ENCODE data around the gene CCDC3. TPM values are rescaled to one million over a fixed set of nuclear protein-coding genes. Genes with fewer than 3 reads are reported as not detected.
"Not testable (repeated sequence)": the region's sequence is repeated elsewhere in the genome, so short reads cannot be mapped to it uniquely, and the experiment has no call there.

Gene CCDC3
- total RNA-seq, 1 donor from 2014 or later: 12.8 TPM

DNA sequence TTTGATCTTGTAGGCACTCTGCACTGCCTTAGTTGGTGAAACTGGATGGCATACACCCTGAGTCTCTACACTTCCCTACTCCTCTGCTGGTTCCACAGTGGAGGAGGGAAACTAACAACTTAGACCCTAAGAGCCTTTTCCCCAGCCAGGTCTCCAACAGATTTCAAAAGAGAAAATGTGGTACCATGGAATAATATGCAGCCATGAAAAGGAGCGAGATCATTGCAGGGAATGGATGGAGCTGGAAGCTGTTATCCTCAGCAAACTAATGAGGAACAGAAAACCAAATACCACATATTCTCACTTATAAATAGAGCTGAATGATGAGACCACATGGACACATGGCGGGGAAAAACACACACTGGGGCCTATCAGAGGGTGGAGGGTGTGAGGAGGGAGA is 36.3 kb upstream of the CCDC3 start:
- H3K36me3 ChIP-seq: no peaks in the 10 kb centered on the region
- intact Hi-C loops (cut with DNase I): no loop called here
- DNase-seq (ENCODE audit: extremely low spot score in 2 of 2): no peak

GRCh38 chr10:13036841-13037240 is 35.3 kb upstream of the CCDC3 start:
- Histone ChIP-seq H3K27ac (no peak overlapping the region), H3K4me3 (no peak overlapping the region), H3K36me3 (no peaks in the 10 kb centered on the region), H3K27me3 (no peaks in the 10 kb centered on the region), H3K4me1 (no peaks in the 10 kb centered on the region), H3K9me3 (no peaks in the 10 kb centered on the region)
- no peak for DNase-seq (ENCODE audit: extremely low spot score in 2 of 2)
- TF ChIP-seq POLR2AphosphoS5 (IDR thresholded peaks at IDR 0.05; ENCODE audit: insufficient read depth in 1 of 2, low read depth in 1 of 2): no peak
- no peak for TF ChIP-seq CTCF (IDR thresholded peaks at IDR 0.05)
- no peak for TF ChIP-seq POLR2A (IDR thresholded peaks at IDR 0.05)
- intact Hi-C loops (cut with DNase I): no loop called here

More for the DNA sequence above, 36.3 kb upstream of the CCDC3 start:
- H3K4me3 ChIP-seq: no peak overlapping the region
- H3K27me3 ChIP-seq: no peaks in the 10 kb centered on the region
- H3K4me1 ChIP-seq: no peaks in the 10 kb centered on the region
- H3K9me3 ChIP-seq: no peaks in the 10 kb centered on the region
- no peak overlapping the region for H3K27ac ChIP-seq
- TF ChIP-seq POLR2A (IDR thresholded peaks at IDR 0.05) (no peak), CTCF (IDR thresholded peaks at IDR 0.05) (no peak), POLR2AphosphoS5 (IDR thresholded peaks at IDR 0.05; ENCODE audit: insufficient read depth in 1 of 2, low read depth in 1 of 2) (no peak)

DNA sequence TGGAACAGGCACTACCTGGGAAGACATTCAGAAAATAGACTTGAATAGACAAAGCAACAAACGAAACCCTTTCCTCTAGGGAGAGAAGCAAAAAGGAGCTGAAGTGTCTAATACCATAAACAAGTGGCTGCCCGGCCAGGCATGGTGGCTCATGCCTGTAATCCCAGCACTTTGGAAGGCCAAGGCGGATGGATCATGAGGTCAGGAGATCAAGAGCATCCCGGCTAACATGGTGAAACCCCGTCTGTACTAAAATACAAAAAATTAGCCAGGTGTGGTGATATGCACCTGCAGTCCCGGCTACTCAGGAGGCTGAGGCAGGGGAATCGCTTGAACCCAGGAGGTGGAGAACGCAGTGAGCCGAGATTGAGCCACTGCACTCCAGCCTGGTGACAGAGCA is 34.2 kb upstream of the CCDC3 start:
- DNase-seq (ENCODE audit: extremely low spot score in 2 of 2); H3K4me1 ChIP-seq; H3K36me3 ChIP-seq; intact Hi-C loops (cut with DNase I); H3K4me3 ChIP-seq; H3K27ac ChIP-seq; H3K9me3 ChIP-seq; H3K27me3 ChIP-seq: not testable (repeated sequence)

GRCh38 chr10:13026873-13027272 is 25.4 kb upstream of the CCDC3 start:
- Histone ChIP-seq H3K9me3 (peaks cover 5% of the 10 kb centered on the region), H3K36me3 (no peaks in the 10 kb centered on the region), H3K4me1 (no peaks in the 10 kb centered on the region), H3K4me3 (no peak overlapping the region), H3K27me3 (no peaks in the 10 kb centered on the region), H3K27ac (no peak overlapping the region)
- intact Hi-C loops (cut with DNase I): no loop called here
- no peak for DNase-seq (ENCODE audit: extremely low spot score in 2 of 2)
- TF ChIP-seq POLR2A (IDR thresholded peaks at IDR 0.05) (no peak), POLR2AphosphoS5 (IDR thresholded peaks at IDR 0.05; ENCODE audit: insufficient read depth in 1 of 2, low read depth in 1 of 2) (no peak), CTCF (IDR thresholded peaks at IDR 0.05) (no peak)

- Histone ChIP-seq H3K27ac (no peak overlapping the region), H3K4me1 (no peaks in the 10 kb centered on the region), H3K9me3 (peaks cover 5% of the 10 kb centered on the region), H3K36me3 (no peaks in the 10 kb centered on the region), H3K4me3 (no peak overlapping the region), H3K27me3 (no peaks in the 10 kb centered on the region)
- no peak for TF ChIP-seq CTCF (IDR thresholded peaks at IDR 0.05)
- no peak for TF ChIP-seq POLR2A (IDR thresholded peaks at IDR 0.05)
- TF ChIP-seq POLR2AphosphoS5 (IDR thresholded peaks at IDR 0.05; ENCODE audit: insufficient read depth in 1 of 2, low read depth in 1 of 2): no peak
- no peak for DNase-seq (ENCODE audit: extremely low spot score in 2 of 2)
- intact Hi-C loops (cut with DNase I): no loop called here
These were observed 22.2 kb upstream of the CCDC3 start for GRCh38 chr10:13023754-13024153.

DNA sequence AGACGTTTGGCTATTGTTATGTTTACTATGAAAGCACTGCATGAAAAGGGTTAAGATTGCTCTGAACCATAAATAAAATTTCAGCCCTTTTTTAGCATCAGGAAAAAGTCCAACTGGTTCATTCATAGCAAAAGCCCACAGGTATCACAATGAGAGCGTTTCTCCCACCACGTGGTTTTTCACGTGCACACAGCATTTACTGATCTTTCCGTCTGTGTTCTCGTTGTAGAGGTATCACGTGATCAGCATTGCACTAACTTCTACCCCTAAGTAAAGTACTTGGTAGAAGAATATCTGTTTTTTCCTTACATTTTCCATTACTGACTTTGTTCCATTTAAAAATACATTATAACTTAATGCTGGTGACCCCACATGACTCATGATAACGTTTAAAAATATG is 17.8 kb upstream of the CCDC3 start:
- TF ChIP-seq CTCF (IDR thresholded peaks at IDR 0.05) (no peak), POLR2AphosphoS5 (IDR thresholded peaks at IDR 0.05; ENCODE audit: insufficient read depth in 1 of 2, low read depth in 1 of 2) (no peak), POLR2A (IDR thresholded peaks at IDR 0.05) (no peak)
- H3K4me1 ChIP-seq: no peaks in the 10 kb centered on the region
- DNase-seq (ENCODE audit: extremely low spot score in 2 of 2): no peak
- H3K27me3 ChIP-seq: no peaks in the 10 kb centered on the region
- H3K4me3 ChIP-seq: no peak overlapping the region
- H3K36me3 ChIP-seq: no peaks in the 10 kb centered on the region
- intact Hi-C loops (cut with DNase I): no loop called here
- H3K9me3 ChIP-seq: peaks cover 5% of the 10 kb centered on the region
- H3K27ac ChIP-seq: no peak overlapping the region
